Fibroblast of skin of right biceps (primary cell): Measurements from ENCODE around the gene OR11H6.
"Not testable (repeated sequence)": the region's sequence is repeated elsewhere in the genome, so short reads cannot be mapped to it uniquely, and the experiment has no call there.

Experiments
- DNase-seq: peaks from one replicate; pipeline ENCODE4 v3.0.0-alpha.2; 2013

The OR11H6 gene, protein sequence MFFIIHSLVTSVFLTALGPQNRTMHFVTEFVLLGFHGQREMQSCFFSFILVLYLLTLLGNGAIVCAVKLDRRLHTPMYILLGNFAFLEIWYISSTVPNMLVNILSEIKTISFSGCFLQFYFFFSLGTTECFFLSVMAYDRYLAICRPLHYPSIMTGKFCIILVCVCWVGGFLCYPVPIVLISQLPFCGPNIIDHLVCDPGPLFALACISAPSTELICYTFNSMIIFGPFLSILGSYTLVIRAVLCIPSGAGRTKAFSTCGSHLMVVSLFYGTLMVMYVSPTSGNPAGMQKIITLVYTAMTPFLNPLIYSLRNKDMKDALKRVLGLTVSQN

DNA sequence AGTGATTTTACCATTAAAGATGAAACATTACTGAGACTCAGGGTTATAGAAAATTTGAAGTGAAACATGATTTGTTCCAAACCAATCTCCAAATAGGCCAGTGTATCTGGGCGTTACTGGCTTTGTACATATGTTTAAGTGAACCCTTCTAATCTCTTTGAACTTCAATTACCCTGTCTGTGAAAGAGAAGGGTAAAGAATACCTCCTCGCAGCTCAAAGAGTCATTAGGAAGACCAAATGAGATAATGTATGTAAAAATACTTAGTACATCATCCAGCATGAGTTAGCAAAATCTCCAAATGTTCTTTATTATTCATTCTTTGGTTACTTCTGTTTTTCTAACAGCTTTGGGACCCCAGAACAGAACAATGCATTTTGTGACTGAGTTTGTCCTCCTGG, at the start of gene OR11H6:
OR11H6 (plus strand) TSS at position 301 of the 400 bp plus-strand sequence; CDS start at position 301, 0 bp downstream.
- no peak for DNase-seq

DNA sequence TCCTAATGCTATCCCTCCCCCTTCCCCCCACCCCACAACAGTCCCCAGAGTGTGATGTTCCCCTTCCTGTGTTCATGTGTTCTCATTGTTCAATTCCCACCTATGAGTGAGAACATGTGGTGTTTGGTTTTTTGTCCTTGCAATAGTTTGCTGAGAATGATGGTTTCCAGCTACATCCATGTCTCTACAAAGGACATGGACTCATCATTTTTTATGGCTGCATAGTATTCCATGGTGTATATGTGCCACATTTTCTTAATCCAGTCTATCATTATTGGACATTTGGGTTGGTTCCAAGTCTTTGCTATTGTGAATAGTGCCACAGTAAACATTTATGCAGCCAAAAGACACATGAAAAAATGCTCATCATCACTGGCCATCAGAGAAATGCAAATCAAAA, 49.3 kb upstream of the OR11H6 start:
- DNase-seq: not testable (repeated sequence)

DNA sequence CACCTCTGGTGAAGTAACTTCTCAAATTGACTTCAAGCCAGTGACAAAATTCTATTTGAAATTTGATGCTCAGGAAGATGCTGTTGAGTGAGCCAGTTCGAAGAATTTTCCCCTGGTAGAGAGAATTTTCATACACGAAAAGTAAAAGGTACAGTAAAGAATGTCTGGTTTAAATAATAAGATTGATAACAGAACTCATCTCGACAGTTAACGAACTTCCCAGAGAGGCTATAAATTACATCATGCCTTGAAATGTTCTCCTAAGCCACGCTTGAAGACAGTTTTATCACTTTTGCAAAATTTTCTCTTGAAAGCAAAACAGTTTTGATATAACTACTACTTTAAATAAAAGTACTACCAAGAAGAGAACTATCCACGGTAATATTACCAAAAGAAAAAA, 47.2 kb upstream of the OR11H6 start:
- no peak for DNase-seq

DNA sequence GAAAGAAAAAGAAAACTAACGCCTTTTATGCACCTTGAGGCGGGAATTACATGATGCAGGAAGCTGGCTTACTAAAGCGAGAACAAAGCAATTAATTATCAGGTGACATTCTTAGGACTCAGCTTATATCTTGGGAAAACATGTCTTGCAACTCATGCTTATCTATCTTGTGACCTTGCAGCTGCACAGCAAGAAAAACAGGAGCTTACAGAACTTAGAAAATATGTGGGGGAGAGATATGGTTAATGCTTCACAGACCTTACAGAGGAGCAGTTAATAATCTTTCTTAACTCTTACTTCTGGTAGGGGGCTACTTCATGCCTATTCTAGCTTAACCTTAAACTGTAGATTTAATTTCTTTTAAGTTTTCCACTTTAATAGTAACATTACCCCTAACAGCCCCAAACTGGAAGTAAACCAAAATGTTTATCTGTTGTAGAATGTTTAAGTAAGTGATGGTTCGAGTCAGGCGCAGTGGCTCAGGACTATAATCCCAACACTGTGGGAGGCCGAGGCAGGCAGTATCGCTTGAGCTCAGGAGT, 46.0 kb upstream of the OR11H6 start:
- no peak for DNase-seq

DNA sequence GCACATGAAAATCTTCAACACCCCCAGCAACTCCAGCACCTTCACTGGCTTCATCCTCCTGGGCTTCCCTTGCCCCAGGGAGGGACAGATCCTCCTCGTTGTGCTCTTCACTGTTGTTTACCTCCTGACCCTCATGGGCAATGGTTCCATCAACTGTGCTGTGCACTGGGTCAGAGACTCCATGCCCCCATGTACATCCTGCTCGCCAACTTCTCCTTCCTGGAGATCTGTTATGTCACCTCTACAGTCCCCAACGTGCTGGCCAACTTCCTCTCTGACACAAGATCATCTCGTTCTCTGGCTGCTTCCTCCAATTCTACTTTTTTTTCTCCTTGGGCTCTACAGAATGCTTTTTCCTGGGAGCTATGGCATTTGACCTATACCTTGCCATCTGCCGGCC, 44.3 kb upstream of the OR11H6 start:
- DNase-seq: no peak

DNA sequence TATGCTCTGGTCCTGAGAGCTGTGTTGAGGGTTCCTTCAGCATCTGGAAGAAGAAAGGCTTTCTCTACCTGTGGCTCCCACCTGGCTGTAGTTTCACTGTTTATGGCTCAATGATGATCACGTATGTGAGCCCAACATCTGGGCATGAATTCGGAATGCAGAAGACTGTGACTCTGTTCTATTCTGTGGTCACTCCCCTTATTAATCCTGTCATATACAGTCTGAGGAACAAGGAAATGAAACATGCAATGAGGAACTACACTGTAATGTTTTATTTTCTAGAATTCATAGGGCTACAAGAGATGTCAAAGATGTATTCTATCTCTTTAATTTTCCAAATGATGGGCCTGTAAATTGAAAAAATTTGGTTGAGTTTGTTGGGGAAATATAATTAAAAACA, 43.6 kb upstream of the OR11H6 start:
- DNase-seq: no peak

DNA sequence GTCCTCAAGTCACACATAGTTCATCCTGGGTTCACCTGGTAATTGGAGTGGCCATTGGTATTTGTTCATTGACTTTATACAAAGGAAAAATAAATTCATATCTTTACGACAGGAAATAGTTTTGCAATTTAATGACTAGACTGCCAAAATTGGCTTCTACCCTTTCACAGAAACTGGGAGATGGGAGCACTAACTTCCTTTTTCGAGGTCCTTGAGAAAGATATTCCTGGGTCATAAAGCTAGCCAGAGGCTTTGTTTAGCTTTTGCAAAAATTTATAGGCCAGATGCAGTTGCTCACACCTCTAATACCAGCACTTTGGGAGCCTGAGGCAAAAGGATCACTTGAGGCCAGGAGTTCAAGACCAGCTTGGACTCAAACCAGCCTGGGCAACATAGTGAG, 43.0 kb upstream of the OR11H6 start:
- DNase-seq: no peak

DNA sequence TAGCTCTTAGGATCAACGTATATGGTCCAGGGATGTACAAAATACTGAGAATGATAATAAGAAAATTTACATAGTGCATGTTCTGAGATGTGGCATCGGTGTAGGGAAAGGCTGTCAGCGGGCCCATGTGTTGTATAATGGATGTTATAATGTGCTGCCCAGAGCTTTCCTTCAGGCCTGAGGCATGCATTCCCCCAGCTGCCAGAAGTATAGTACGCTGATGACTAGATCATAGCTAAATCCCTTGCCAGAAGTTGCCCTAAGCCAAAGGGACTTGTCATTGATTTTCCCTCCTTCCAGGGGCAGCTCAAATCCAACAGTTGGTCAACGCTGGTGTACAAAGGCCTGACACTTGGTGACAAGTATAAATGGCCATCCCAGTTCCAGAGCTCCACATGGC, 39.3 kb upstream of the OR11H6 start:
- DNase-seq: no peak

DNA sequence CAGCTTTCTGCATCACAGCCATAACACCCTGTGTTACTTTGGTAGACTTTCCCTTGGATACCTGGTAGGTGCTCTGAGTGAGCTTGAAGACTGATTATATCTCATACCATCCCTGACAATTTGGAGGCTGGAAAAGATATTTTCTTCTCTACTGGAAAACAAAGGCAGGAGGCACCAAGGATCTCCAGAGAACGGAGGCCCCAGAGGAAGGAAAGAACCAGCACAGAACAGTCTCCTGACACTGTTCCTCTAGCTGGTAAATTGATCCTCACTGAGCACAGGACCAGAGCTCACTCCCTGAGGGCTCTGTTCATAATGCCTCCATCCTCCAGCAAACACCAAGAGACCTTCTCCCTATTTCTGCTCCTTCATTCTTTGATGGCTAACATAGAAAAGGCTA, 32.9 kb upstream of the OR11H6 start, which contains the start of gene OR11G2:
OR11G2 (plus strand) TSS at position 301 of the 400 bp plus-strand sequence. CDS start 6,542 bp downstream, outside the sequence.
- DNase-seq: no peak

DNA sequence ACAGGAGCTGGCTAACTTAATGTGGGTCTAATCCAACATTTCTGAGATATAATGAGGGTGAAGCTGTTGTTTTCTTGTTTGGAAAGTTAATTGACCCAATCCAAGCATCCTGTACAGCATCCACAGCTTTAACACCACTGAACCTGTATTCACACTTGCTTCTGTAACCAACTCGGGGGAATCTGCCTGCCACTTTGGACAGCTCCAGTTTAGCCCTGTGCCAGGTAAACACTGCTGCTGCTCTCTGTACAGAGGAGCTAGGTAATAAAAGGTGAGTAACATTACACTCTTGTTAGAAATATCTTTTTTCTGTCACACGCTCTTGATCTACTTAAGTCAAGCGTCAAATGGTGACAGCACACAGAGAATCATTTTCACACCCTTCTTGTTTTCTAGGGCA, 32.1 kb upstream of the OR11H6 start:
- no peak for DNase-seq

DNA sequence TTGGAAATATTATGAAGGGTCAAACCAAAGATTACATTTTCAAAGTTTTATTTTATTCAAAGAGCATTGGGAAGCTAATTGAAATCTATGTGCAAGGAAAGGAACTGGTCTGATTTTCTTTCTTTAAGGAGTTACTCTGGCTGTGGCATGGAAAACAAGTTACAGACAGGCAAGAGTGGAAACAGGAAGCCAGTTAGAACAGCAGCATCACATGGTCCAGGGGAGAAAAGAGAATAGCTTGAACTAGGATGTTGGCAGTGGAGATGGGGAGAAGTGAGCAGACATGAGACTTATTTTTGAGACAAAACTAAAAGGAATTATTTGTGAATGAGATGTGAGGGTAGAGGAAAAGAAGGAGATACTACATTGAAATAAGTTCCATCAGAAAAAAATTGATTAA, 29.4 kb upstream of the OR11H6 start:
- DNase-seq: no peak

DNA sequence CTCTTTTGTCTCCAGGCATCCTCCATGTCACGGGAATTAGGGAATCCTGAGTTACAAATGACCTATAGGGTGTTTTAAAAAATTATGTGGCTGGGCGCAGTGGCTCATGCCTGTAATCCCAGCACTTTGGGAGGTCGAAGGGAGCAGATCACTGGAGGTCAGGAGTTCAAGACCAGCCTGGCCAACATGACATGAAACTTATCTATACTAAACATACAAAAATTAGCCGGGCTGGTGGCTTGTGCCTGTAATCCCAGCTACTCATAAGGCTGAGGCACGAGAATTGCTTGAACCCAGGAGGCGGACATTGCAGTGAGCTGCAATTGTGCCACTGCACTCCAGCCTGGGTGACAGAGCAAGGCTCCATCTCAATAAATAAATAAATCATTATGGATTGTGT, 28.3 kb upstream of the OR11H6 start:
- not testable (repeated sequence) for DNase-seq

DNA sequence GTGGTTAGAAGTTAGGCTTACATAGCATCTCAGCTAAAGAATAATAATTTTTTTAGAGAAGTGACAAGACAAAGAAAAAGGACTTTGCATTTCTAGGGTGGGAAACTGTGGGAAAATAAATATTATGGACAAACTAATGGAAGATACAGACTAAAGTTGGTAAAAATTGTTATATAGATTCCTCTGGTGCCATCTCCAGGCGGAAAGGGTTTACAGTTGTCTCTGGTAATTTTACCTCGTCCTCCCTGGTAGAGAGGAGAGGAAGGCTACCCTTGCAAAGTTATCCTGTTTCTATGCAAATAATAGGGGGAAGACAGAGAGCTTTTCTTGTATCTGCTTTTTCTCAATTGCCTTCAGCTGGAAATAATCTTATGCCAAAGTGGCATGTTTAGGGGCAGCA, 27.6 kb upstream of the OR11H6 start:
- no peak for DNase-seq

DNA sequence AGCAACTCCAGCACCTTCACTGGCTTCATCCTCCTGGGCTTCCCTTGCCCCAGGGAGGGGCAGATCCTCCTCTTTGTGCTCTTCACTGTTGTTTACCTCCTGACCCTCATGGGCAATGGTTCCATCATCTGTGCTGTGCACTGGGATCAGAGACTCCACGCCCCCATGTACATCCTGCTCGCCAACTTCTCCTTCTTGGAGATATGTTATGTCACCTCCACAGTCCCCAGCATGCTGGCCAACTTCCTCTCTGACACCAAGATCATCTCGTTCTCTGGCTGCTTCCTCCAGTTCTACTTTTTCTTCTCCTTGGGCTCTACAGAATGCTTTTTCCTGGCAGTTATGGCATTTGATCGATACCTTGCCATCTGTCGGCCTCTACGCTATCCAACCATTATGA, 26.1 kb upstream of the OR11H6 start:
- no peak for DNase-seq

DNA sequence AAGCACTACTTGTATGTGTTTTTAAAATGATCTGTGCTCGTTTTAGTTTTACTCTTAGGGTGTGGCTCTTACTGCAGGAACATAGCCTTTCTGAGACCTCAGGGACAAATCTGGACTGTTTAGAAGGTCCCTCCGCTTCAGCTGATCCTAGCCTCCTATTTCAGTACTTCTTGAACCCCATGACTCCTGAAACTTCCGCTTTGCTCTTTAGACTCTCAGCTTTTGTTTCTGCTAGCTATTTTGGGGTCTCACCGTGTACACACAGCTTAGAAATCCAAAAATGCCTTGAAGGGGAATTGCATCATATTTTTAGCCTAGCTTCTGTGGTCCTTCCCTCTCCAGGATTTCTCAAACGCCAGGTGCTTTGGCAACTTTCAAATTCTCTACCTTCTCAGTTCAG, 24.5 kb upstream of the OR11H6 start:
- no peak for DNase-seq

DNA sequence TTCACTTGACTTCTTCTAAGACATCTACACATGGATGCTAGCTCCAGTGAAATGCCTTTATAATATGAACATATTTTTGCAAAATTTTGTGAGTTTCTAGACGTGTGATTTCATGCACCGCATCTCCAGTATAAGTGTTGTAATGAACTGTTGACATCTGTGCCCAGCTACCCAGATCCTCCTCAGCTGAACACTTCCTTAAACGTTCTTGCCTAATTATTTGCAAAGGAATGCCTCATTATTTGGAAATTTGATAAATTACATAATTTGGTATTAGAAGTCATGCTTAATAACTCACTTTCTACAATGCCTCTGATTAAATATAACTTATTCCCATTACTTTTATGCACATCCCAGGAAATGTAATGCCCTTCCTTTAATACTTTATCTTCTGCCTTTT, 18.8 kb upstream of the OR11H6 start:
- DNase-seq: no peak

DNA sequence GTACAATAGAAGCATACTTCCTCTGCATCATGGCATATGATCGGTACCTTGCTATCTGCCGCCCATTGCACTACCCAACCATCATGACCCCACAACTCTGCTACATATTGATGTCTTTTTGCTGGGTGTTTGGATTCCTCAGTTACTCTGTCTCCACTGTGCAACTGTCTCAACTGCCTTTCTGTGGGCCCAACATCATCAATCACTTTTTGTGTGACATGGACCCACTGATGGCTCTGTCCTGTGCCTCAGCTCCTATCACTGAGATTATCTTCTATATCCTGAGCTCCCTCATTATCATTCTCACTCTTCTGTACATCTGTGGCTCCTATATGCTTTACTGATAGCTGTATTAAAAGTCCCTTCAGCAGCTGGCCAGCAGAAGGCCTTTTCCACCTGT, 13.9 kb upstream of the OR11H6 start:
- no peak for DNase-seq

DNA sequence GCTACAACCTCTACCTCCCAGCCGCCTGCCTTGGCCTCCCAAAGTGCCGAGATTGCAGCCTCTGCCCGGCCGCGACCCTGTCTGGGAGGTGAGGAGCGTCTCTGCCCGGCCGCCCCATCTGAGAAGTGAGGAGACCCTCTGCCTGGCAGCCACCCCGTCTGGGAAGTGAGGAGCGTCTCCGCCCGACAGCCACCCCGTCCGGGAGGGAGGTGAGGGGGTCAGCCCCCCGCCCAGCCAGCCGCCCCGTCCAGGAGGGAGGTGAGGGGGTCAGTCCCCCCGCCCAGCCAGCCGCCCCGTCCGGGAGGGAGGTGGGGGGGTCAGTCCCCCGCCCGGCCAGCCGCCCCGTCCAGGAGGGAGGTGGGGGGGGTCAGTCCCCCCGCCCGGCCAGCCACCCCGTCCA, 11.1 kb upstream of the OR11H6 start:
- DNase-seq: not testable (repeated sequence)

DNA sequence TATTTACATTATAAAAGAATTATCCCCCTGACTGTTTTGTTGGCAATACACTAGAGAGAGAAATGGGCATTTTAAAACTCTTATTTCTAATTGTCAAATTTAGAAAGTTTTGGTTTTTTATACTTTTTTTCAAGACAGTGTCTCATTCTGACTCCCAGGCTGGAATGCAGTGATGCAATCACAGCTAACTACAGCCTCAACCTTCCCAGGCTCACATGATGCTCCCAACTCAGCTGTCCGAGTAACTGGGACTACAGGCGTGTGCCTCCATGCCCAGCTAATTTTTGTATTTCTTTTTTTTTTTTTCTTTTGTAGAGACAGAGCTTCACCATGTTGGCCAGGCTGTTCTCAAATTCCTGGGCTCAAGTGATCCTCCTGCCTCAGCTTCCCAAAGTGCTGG, 8.3 kb upstream of the OR11H6 start:
- DNase-seq: no peak

DNA sequence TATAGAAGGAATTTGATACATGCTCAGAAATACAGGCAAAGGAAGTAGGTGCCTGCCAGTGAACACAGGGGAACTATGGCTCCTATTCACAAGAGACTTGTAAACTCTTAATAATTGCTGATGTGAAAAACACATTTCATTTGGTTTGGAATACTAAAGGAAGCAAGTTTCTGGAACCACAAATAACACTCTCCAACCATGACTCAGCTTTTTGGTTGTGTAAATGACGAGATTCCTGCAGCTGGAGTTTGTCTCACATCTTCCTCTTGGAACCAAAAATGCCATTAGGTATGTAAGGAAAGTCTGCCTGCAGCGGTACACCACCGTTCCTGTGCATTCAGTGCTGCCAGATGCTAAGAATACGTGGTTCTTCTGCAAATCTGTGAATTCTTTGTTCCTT, 4.5 kb upstream of the OR11H6 start:
- no peak for DNase-seq

DNA sequence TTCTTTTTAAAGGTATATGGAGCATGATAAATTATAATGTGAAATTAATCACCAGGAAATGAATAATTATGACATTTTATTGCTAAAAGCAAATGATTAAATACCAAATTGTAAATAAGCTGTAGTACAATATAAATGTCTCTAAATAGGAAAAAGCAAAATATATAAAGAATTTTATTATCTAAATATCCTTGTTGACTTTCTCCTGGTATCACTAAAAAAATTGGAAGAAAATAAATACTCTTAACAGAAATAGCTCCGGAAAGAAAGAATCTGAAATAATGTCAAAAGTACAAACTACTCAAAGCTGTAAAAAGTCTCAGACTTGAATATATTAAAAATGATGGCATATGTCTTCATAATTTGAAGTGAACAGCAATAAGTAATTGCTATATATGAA, 5.2 kb downstream of the OR11H6 start, which contains the start of gene OR11H7:
OR11H7 (plus strand) TSS at position 301 of the 400 bp plus-strand sequence.
- DNase-seq: no peak

DNA sequence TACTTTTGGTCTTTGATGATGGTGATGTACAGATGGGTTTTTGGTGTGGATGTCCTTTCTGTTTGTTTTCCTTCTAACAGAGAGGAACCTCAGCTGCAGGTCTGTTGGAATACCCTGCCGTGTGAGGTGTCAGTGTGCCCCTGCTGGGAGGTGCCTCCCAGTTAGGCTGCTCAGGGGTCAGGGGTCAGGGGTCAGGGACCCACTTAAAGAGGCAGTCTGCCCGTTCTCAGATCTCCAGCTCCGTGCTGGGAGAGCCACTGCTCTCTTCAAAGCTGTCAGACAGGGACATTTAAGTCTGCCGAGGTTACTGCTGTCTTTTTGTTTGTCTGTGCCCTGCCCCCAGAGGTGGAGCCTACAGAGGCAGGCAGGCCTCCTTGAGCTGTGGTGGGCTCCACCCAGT, 11.9 kb downstream of the OR11H6 start:
- not testable (repeated sequence) for DNase-seq

DNA sequence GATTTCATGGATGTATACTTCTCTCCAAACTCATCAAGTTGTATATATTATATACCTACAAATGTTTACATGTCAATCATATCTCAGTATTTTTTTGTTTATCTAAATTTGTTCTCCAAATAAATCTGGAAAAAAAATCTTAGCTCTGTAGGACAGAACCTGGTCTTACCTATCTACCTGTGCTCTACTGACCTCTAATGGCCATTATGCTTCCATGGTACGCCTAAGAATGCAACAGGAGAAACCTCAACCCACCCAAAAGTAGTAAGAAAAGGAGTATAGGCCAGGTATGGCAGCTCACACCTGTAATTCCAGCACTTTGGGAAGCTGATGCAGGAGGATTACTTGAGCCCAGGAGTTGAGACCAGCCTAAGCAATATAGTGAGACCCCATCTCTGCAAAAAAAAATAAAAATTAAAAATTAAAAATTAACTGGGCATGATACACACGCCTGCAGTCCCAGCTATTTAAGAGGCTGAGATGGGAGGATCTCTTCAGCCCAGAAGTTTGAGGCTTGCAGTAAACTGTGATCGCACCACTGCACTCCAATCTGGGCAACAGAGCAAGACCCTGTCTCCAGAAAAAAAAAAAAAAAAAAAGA, 24.2 kb downstream of the OR11H6 start:
- DNase-seq: no peak

DNA sequence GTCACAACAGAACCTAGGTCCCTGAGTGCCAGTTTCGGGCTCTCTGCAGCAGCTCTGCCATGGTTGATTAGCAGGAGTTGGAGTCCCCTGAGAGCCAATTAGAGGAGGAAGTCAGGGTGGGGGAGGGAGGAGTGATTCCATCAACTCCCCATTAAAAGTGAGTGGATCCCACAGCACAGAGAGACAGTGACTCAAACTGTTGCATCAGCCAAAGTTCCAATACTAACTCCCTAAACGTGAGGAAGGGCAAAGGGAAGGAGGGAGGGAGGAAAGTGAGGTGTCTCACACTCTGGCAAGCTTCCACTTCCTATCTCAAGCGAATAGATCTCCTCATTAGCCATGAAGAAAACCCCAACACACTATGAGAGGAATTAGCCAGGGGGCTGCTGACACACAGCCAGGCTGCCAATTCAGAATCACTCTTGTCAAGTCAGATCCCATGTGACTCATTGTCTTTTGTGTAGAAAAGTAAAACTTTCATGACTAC, 39.2 kb downstream of the OR11H6 start:
- DNase-seq: peak; percentile 84
